ENCODE measurements around the gene SOCS6. TPM values are rescaled to one million over a fixed set of nuclear protein-coding genes. Genes with fewer than 3 reads are reported as not detected.

Gene SOCS6
- polyA plus RNA-seq, 3 donors: 4.8 to 6.1 (median 4.8) TPM

DNA sequence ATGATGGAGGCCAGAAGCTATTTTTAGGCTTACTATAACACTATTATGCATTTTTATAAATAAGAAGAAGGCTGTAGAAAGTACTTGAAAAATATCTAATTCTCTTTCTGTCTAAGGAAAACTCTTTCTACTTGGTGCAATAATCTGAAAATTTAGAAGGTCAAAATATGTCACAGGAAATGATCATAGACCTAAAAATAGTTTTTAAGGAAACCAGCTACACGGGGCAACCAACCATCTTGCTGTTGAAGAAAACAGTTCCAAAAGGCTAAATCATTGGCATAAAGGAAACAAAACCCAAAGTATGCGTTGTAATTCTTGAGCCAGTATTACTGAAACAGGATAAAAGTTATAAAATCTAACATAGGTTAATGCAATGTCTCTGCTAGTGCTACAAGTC is 40.2 kb downstream of the SOCS6 start:
- TF ChIP-seq, protein P1, sequence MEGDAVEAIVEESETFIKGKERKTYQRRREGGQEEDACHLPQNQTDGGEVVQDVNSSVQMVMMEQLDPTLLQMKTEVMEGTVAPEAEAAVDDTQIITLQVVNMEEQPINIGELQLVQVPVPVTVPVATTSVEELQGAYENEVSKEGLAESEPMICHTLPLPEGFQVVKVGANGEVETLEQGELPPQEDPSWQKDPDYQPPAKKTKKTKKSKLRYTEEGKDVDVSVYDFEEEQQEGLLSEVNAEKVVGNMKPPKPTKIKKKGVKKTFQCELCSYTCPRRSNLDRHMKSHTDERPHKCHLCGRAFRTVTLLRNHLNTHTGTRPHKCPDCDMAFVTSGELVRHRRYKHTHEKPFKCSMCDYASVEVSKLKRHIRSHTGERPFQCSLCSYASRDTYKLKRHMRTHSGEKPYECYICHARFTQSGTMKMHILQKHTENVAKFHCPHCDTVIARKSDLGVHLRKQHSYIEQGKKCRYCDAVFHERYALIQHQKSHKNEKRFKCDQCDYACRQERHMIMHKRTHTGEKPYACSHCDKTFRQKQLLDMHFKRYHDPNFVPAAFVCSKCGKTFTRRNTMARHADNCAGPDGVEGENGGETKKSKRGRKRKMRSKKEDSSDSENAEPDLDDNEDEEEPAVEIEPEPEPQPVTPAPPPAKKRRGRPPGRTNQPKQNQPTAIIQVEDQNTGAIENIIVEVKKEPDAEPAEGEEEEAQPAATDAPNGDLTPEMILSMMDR (IDR thresholded peaks at IDR 0.05): no peak
- peaks cover 4% of the 10 kb centered on the region for H3K79me2 ChIP-seq (ENCODE audit: insufficient read depth, low read length)
- H3K4me1 Mint-ChIP-seq: peaks cover 24% of the 10 kb centered on the region
- no peaks in the 10 kb centered on the region for H3K27me3 Mint-ChIP-seq (ENCODE audit: low read depth in 3 of 3)
- WGBS (ENCODE audit: insufficient coverage): no CpG with 5 or more reads among the region's 2 CpGs
- peaks cover 11 to 28% of the 10 kb centered on the region in 2 donors for H3K36me3 ChIP-seq (replicated peaks in 1 of 2; ENCODE audit: control insufficient read depth in 1 of 2, insufficient read depth in 2 of 2, low read length in 2 of 2)
- H2AFZ ChIP-seq (ENCODE audit: insufficient read depth, low read depth, low read length, poor library complexity, severe bottlenecking): no peak overlapping the region
- H3K27me3 ChIP-seq (ENCODE audit: control insufficient read depth in 2 of 2, insufficient read depth in 2 of 2, low read length in 2 of 2): no peaks in the 10 kb centered on the region
- peaks cover 0 to 5% (median 2%) of the 10 kb centered on the region in 7 donors for H3K9me3 Mint-ChIP-seq
- H3K36me3 Mint-ChIP-seq: peaks cover 22 to 29% of the 10 kb centered on the region in 2 donors
- DNase-seq: peak in 1 of 3 donors; percentile 6
- peaks cover 3 to 9% of the 10 kb centered on the region in 2 donors for H3K4me1 ChIP-seq (ENCODE audit: control insufficient read depth in 1 of 2, insufficient read depth in 2 of 2, low read length in 2 of 2)
- peaks cover 0 to 3% of the 10 kb centered on the region in 2 donors for H3K9me3 ChIP-seq (replicated peaks in 1 of 2; ENCODE audit: control insufficient read depth in 1 of 2, insufficient read depth in 1 of 2, low read length in 2 of 2)
- H3K9ac ChIP-seq (ENCODE audit: insufficient read depth, low read length, poor library complexity, severe bottlenecking): no peak overlapping the region
- peak overlapping the region in 4 of 7 donors; percentile 18 to 57 (median 46) for H3K27ac Mint-ChIP-seq
- H4K20me1 ChIP-seq (ENCODE audit: insufficient read depth, low read length): peaks cover 17% of the 10 kb centered on the region
- no peak overlapping the region for H3K4me3 Mint-ChIP-seq
- intact Hi-C loops (cut with micrococcal nuclease): no loop called here
- no peak overlapping the region for H3K27ac ChIP-seq (ENCODE audit: low read depth in 1 of 2, low read length in 2 of 2)
- H3K4me2 ChIP-seq (replicated peaks; ENCODE audit: extremely low read depth, low read length, poor library complexity, severe bottlenecking): no peak overlapping the region
- H3K4me3 ChIP-seq (replicated peaks in 1 of 3; ENCODE audit: low read depth in 2 of 3, low read length in 3 of 3): no peak overlapping the region

DNA sequence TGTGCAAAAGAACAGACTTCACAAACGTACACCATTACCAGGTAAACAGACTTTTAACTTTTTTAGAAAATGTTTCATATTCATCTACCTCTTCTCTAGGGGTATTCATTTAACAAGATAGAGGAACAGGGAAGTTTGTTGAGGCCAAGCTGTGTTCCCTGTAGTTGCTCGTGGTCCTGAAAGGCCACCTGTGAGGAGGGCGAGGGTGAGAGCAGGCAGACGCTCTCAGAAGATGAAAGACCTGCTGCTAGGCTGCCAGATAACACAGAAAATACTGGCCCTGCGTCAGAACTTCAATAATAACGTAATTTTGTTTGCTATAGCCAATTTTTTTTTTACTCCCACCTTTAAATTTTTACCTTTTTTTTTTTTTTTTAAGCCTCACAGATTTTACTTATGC is 42.0 kb downstream of the SOCS6 start:
- H4K20me1 ChIP-seq (ENCODE audit: insufficient read depth, low read length): peaks cover 7% of the 10 kb centered on the region
- H3K4me1 ChIP-seq (ENCODE audit: control insufficient read depth in 1 of 2, insufficient read depth in 2 of 2, low read length in 2 of 2): peaks cover 3 to 9% of the 10 kb centered on the region in 2 donors
- intact Hi-C loops (cut with micrococcal nuclease): loop anchor here in 1 of 2 donors (5.0 kb wide), 1 partner anchor 44 kb away; the partner anchor contains the start of gene SOCS6
- no peak overlapping the region for H3K27ac ChIP-seq (ENCODE audit: low read depth in 1 of 2, low read length in 2 of 2)
- no peaks in the 10 kb centered on the region for H3K27me3 ChIP-seq (ENCODE audit: control insufficient read depth in 2 of 2, insufficient read depth in 2 of 2, low read length in 2 of 2)
- no peak overlapping the region for H3K4me2 ChIP-seq (replicated peaks; ENCODE audit: extremely low read depth, low read length, poor library complexity, severe bottlenecking)
- Mint-ChIP-seq H3K4me1 (peaks cover 24% of the 10 kb centered on the region), H3K9me3 (peaks cover 2 to 6% (median 2%) of the 10 kb centered on the region in 7 donors), H3K36me3 (peaks cover 7 to 15% of the 10 kb centered on the region in 2 donors), H3K27me3 (ENCODE audit: low read depth in 3 of 3) (no peaks in the 10 kb centered on the region), H3K27ac (peak overlapping the region in 1 of 7 donors; percentile 50), H3K4me3 (no peak overlapping the region)
- no peak overlapping the region for H3K9ac ChIP-seq (ENCODE audit: insufficient read depth, low read length, poor library complexity, severe bottlenecking)
- H3K9me3 ChIP-seq (replicated peaks in 1 of 2; ENCODE audit: control insufficient read depth in 1 of 2, insufficient read depth in 1 of 2, low read length in 2 of 2): peaks cover 0 to 4% of the 10 kb centered on the region in 2 donors
- no peaks in the 10 kb centered on the region for H3K79me2 ChIP-seq (ENCODE audit: insufficient read depth, low read length)
- no peak overlapping the region for H2AFZ ChIP-seq (ENCODE audit: insufficient read depth, low read depth, low read length, poor library complexity, severe bottlenecking)
- WGBS (ENCODE audit: insufficient coverage): 87% methylated on average over 5 of the region's 6 CpGs
- no peak overlapping the region for H3K4me3 ChIP-seq (replicated peaks in 1 of 3; ENCODE audit: low read depth in 2 of 3, low read length in 3 of 3)
- TF ChIP-seq, protein P1 (IDR thresholded peaks at IDR 0.05): no peak
- H3K36me3 ChIP-seq (replicated peaks in 1 of 2; ENCODE audit: control insufficient read depth in 1 of 2, insufficient read depth in 2 of 2, low read length in 2 of 2): peaks cover 0 to 13% of the 10 kb centered on the region in 2 donors
- no peak for DNase-seq
